Measurements from ENCODE around the gene RAB44.

- TF ChIP-seq, protein P1, sequence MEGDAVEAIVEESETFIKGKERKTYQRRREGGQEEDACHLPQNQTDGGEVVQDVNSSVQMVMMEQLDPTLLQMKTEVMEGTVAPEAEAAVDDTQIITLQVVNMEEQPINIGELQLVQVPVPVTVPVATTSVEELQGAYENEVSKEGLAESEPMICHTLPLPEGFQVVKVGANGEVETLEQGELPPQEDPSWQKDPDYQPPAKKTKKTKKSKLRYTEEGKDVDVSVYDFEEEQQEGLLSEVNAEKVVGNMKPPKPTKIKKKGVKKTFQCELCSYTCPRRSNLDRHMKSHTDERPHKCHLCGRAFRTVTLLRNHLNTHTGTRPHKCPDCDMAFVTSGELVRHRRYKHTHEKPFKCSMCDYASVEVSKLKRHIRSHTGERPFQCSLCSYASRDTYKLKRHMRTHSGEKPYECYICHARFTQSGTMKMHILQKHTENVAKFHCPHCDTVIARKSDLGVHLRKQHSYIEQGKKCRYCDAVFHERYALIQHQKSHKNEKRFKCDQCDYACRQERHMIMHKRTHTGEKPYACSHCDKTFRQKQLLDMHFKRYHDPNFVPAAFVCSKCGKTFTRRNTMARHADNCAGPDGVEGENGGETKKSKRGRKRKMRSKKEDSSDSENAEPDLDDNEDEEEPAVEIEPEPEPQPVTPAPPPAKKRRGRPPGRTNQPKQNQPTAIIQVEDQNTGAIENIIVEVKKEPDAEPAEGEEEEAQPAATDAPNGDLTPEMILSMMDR (IDR thresholded peaks at IDR 0.05), result no peak
- no peak for TF ChIP-seq POLR2A (IDR thresholded peaks at IDR 0.05)
Measured at GRCh38 chr6:36713846-36714245, 16.2 kb downstream of the RAB44 start.

Measured in right lobe of liver (tissue), 4 donors.